HG02852 (cell line): ENCODE data around the gene RBM38.

ENCODE experiments used
- ATAC-seq: cut with Tn5 transposase; IDR thresholded peaks from one replicate; pipeline ENCODE4 v1.9.1; 2021; ENCODE audit warnings: mild to moderate bottlenecking, moderate library complexity; ENCODE audit not compliant: unreplicated experiment

RBM38 gene

GRCh38 chr20:57433657-57434389, 42.6 kb downstream of the RBM38 start:
- ATAC-seq, result no peak

DNA sequence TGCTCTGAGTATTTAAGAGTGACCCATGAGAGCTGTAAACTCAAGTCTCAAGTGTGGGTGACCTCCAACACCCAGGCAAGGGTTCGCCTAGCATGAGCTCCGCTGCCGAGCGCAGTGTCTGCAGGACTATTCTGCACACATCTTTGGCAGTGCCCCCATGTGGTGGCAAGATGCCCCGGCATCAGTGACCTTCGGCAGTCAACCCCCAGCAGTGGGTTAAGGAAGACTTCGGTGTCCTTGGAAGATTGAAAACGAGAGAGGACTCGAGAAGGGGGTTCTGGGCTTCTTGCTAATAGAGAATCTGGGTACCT, 43.1 kb downstream of the RBM38 start:
- ATAC-seq, result no peak

DNA sequence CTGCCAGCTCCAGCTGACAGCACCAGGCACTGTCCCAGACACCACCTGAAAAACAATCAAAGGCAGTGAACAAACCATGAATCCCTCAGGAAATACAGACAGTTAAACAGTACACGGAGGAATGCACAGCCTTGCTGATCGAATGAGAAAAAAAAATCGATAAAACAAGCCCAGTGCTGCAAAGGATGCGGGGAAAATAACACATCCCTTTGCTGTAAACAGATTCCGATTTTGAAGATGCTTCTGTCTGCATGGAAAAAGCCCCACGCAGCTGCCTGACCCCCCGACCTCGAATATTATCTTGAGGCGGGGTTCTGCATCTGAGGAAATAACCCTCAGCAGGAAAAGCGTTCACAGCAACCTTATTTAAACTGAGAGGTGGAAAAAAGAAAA, 43.9 kb downstream of the RBM38 start:
- no peak for ATAC-seq

GRCh38 chr20:57435498-57436222, 44.5 kb downstream of the RBM38 start:
- no peak for ATAC-seq

GRCh38 chr20:57436223-57436545, 45.0 kb downstream of the RBM38 start:
- ATAC-seq, result no peak

DNA sequence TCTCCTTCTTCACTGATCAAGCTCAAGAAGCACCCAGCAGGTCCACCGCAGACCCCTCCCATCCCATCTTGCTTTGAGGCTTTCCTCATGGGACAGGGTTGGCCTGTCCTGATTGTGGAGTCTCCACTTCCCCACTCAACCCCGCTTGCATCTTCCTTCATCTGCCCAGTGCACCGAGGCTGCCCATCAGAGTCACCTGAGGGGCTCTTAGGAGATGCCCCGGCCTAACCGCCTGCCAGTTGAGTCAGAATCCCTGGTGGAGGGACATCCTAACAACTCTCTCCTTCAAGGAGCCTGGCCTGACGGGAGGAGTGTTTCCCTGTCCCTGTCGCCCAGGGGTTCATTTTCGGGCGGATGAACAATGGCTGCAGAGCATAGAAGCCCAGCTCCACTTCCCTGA, 46.1 kb downstream of the RBM38 start:
- ATAC-seq, result no peak

DNA sequence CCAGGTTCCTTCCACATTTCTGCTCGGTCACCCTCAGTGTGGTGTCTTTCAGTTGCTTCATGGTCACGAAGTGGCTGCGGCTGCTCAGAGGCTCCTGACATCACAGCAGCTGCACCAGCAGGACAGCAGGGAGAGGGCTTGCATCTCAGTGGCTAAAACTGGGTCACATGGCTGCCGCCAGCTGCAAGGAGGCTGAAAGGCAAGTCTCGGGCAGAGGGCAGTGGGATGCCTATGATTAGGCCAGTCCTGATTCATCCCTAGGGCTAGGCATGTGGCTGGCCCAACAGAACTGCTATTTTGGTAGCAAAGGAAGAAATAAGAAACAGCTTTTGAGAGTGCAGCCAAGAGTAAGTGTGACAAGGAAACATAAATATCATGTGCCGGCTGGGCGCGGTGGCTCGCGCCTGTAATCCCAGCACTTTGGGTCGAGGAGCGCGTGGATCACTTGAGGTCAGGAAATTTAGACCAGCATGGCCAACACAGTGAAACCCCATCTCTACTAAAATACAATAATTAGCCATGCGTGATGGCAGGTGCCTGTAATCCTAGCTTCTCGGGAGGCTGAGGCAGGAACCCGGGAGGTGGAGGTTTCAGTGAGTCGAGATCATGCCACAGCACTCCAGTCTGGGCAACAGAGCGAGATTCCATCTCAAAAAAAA, 46.6 kb downstream of the RBM38 start:
- ATAC-seq, result no peak

DNA sequence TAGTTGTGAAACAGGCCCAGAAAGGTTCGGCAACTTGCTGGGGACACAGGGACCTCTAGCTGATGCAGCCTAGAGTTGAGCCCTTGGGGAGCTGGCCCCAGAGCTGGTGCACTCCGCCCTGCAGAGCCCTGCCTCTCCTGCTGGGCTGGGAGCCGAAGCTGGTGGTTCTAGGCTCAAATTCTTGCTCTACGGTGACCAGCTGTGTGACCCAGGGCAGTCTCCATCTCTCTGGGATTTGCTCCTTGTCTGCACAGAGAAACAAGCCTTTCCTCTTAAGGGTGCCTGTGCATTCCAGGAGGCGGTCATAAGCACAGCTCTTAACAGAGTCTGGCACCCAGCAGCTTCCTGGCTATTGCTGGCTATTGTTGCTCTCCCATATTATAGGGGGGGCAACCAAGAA, 47.4 kb downstream of the RBM38 start:
- no peak for ATAC-seq

GRCh38 chr20:57439432-57439831, 48.2 kb downstream of the RBM38 start:
- ATAC-seq, result no peak

GRCh38 chr20:57439993-57440392, 48.8 kb downstream of the RBM38 start:
- no peak for ATAC-seq

DNA sequence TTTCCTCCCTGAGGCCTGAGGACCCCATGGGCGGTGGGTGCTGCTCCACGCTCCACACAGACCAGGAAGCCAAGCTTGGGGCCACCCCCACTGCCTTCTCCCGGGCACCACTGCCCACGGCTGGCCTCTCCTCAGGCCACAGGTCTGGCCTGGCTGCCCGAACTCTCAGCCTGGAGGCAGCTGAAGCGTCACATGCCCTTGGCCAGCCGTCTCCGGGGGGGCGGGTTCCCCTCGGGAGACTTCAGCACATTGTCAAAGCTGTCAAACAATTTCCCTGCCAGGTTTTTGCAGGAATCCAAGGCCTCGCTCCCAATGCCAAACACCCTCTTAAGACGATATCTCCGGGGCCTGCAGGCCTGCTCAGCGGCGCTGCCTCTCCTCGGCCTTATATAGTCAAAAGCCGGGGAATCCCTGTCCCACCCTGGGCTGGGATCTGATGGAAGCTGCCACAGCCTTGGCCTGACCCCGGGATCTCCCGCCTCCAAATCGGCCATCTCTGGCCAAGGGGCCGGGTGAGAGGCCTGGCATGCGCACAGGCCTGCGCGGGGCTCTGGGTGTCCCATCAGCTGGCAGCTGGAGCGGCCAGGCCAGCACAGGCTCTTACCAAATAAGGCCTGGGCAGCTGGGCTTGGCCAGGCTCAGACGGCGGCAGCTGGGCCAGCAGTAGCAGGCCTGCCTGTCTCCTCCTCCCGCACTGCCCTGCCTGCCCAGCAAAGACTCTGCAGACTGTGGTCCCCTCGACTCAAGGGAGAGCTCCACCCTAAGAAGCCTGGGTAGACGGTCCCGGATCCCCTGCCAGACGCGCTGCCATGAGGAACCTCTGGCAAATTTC, 49.7 kb downstream of the RBM38 start:
- no peak for ATAC-seq

DNA sequence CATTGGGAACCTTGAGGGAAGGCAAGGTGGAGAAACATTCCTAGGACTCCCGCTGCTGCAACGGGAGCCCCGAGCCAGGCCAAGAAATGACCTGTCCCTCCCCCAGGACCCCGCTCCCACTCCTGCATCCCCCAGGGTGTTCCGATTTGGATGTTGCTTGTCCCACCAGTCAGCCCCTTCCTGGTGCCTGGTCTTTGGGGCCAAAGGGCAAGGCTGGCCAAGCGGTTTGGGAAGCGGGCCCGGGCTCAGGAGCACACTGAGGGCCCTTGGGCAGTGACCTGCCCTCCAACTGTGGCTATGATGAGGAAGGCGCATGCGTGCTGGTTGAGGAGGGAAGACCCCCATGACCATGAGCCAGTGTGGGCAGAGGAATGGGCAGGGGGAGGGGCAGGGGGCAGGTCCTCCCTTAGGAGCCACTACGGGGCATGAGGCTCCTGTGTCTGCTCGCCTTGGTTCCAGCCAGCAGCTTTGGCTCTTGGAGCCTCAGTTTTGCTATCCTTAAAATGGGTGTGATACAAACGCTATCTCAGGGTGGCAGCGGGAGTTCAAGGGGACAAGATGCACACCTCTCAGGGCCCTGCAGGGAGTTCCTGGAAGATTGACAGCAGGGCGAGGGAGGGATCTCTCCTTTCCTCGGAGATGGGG, 50.4 kb downstream of the RBM38 start:
- no peak for ATAC-seq

- ATAC-seq, result no peak
Observed at GRCh38 chr20:57442158-57442887, 51.1 kb downstream of the RBM38 start.

- ATAC-seq, result no peak
Observed at GRCh38 chr20:57442888-57443239, 51.7 kb downstream of the RBM38 start.

DNA sequence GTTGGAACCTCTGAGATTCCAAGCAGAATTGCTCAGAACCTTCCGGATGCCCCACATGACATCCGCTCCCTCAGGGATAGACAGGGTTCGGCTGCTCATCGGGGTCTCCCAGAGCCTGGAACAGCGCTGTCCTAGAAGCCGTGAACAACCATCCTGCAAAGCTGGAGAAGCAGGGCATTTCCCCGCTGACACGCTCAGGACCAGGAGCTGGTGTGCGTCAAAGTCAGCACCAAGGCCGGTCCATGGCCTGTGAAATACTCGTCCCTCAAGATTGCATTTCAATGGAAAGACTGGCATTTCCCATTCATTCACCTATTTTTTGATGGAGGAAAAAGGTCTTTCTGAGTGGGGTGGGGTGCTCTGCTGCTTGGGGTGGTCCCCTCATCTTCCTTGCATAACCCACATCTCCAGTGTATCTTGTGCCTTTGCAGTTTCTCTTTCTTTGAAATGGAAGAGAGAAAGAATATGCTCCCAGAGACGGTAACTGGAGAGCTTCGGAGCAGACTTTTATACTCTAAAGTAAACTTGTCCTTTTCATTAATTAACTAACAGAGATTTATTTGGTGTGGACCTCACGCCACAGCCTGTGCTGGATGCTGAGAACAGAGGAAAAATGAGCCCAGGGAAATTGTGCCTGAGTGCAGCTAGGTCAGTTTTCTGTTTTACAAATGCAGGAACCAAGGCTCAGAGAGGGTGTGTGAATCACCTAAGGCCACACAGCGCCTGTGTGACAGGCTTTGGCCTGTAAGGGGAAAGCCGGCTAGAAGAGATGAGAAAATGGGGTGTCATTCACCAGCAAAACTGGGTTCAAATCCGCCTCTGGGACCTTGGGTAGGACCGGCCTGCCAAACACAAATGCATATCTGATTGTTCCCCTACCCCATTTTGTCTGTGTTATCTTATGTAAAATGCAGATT, 52.4 kb downstream of the RBM38 start:
- no peak for ATAC-seq

GRCh38 chr20:57444394-57445048, 53.3 kb downstream of the RBM38 start:
- no peak for ATAC-seq

DNA sequence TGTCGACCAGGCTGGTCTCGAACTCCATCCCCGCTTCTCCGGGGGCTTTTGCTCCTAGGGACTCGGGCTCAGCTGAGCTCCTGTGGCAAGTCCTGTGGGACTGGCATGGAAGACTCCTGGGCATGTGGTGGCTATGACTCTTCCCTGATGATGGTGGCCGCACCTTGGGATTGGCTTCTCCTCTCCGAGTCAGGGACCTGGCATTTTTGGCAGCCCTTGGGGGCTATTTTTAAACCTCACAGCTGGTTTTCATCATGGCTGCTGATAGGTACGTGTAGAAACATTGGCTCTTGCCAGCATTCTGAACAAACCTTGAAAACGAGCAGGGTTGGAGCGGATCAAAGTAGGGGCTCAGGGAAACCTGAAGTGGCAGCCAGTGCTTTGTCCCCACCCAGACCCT, 54.1 kb downstream of the RBM38 start:
- no peak for ATAC-seq

GRCh38 chr20:57445774-57446173, 54.6 kb downstream of the RBM38 start:
- ATAC-seq, result no peak
